Smooth muscle cell (in vitro differentiated cells): ENCODE results near the gene ZC3H12D. TPM values are rescaled to one million over a fixed set of nuclear protein-coding genes. Genes with fewer than 3 reads are reported as not detected.

Experiments
- DNase-seq: peaks from one replicate; lab custom pipeline; 2025; ENCODE audit not compliant: unreplicated experiment; lab: John Stamatoyannopoulos, UW
- H2AFZ ChIP-seq: fragments of 200-600 bp; sonication (generic); 2 replicates; pipeline ENCODE4 v1.6.0; 2016; ENCODE audit warnings: antibody characterized with exemption, low read depth, mild to moderate bottlenecking
- H3F3A ChIP-seq: fragments of 200-600 bp; sonication (generic); 2 replicates; pipeline ENCODE4 v1.6.0; 2017; ENCODE audit warnings: antibody characterized with exemption, low read depth
- H3K27ac ChIP-seq: fragments of 200-600 bp; sonication (generic); 2 replicates; pipeline ENCODE4 v1.5.1; 2016; ENCODE audit warnings: low read depth, mild to moderate bottlenecking
- H3K27me3 ChIP-seq: fragments of 200-600 bp; sonication (generic); 2 replicates; pipeline ENCODE4 v1.6.1; 2016; ENCODE audit warnings: low read depth, mild to moderate bottlenecking
- H3K36me3 ChIP-seq: fragments of 200-600 bp; sonication (generic); 2 replicates; pipeline ENCODE4 v1.5.1; 2016; ENCODE audit warnings: low read depth
- H3K4me1 ChIP-seq: fragments of 200-600 bp; sonication (generic); 2 replicates; pipeline ENCODE4 v1.5.1; 2016; ENCODE audit warnings: low read depth
- H3K4me2 ChIP-seq: fragments of 200-600 bp; sonication (generic); 2 replicates; pipeline ENCODE4 v1.6.0; 2016; ENCODE audit warnings: mild to moderate bottlenecking
- H3K4me3 ChIP-seq: fragments of 200-600 bp; sonication (generic); 2 replicates; pipeline ENCODE4 v1.5.1; 2016; ENCODE audit warnings: mild to moderate bottlenecking
- H3K79me2 ChIP-seq: fragments of 200-600 bp; sonication (generic); 2 replicates; pipeline ENCODE4 v1.6.0; 2016; ENCODE audit warnings: low read depth, mild to moderate bottlenecking
- H3K9ac ChIP-seq: fragments of 200-600 bp; sonication (generic); 2 replicates; pipeline ENCODE4 v1.6.0; 2016; ENCODE audit warnings: low read depth
- H3K9me3 ChIP-seq: fragments of 200-600 bp; sonication (generic); replicated peaks from 2 replicates; pipeline ENCODE4 v1.5.1; 2016; ENCODE audit warnings: low read depth
- H4K20me1 ChIP-seq: fragments of 200-600 bp; sonication (generic); 2 replicates; pipeline ENCODE4 v1.6.0; 2016; ENCODE audit warnings: low read depth
- WGBS: methylation state at CpG from one replicate; pipeline ENCODE4 v1.1.7; 2016; ENCODE audit warnings: low lambda C conversion rate; 5-methylcytosine and 5-hydroxymethylcytosine counted together
- polyA plus RNA-seq: library from polyadenylated mRNA; unstranded; fragments of >200 nt; fragmentation: Nextera tagmentation; extraction: Ambion mirVana; gene quantifications from 2 replicates; pipeline ENCODE4 v1.2.1, GENCODE V29; 2016
- total RNA-seq: library from RNA; depleted of rRNA; stranded (reverse); fragments of >200 nt; gene quantifications from 2 replicates; pipeline ENCODE4 v1.2.3, GENCODE V29; 2014
- TF ChIP-seq, protein P1 (sequence below): fragments of 200-600 bp; sonication (generic); IDR thresholded peaks from 2 replicates; pipeline ENCODE4 v1.5.1; 2017; ENCODE audit warnings: borderline replicate concordance, mild to moderate bottlenecking, antibody characterized with exemption; ENCODE audit not compliant: insufficient read depth, poor library complexity, severe bottlenecking

Gene ZC3H12D
- total and polyA plus RNA-seq, 2 experiments from 2014 or later: not detected

- Histone ChIP-seq H4K20me1 (no peaks in the 10 kb centered on the region), H2AFZ (no peak overlapping the region), H3K4me3 (no peak overlapping the region), H3K27me3 (no peaks in the 10 kb centered on the region), H3K27ac (no peak overlapping the region), H3K9me3 (no peaks in the 10 kb centered on the region), H3K79me2 (no peaks in the 10 kb centered on the region), H3K36me3 (no peaks in the 10 kb centered on the region), H3F3A (no peaks in the 10 kb centered on the region), H3K9ac (no peak overlapping the region), H3K4me2 (no peak overlapping the region), H3K4me1 (no peaks in the 10 kb centered on the region)
- DNase-seq: no peak
- WGBS: 77% methylated on average over 1 of the region's 1 CpG
- TF ChIP-seq, protein P1, sequence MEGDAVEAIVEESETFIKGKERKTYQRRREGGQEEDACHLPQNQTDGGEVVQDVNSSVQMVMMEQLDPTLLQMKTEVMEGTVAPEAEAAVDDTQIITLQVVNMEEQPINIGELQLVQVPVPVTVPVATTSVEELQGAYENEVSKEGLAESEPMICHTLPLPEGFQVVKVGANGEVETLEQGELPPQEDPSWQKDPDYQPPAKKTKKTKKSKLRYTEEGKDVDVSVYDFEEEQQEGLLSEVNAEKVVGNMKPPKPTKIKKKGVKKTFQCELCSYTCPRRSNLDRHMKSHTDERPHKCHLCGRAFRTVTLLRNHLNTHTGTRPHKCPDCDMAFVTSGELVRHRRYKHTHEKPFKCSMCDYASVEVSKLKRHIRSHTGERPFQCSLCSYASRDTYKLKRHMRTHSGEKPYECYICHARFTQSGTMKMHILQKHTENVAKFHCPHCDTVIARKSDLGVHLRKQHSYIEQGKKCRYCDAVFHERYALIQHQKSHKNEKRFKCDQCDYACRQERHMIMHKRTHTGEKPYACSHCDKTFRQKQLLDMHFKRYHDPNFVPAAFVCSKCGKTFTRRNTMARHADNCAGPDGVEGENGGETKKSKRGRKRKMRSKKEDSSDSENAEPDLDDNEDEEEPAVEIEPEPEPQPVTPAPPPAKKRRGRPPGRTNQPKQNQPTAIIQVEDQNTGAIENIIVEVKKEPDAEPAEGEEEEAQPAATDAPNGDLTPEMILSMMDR: no peak
Measured at GRCh38 chr6:149439626-149440025, 45.2 kb downstream of the ZC3H12D start.

GRCh38 chr6:149438855-149439254 lies 46.0 kb downstream of the ZC3H12D start:
- Histone ChIP-seq H2AFZ (no peak overlapping the region), H3F3A (no peaks in the 10 kb centered on the region), H3K79me2 (no peaks in the 10 kb centered on the region), H3K27ac (no peak overlapping the region), H3K4me3 (no peak overlapping the region), H3K27me3 (no peaks in the 10 kb centered on the region), H3K36me3 (no peaks in the 10 kb centered on the region), H4K20me1 (no peaks in the 10 kb centered on the region), H3K4me1 (no peaks in the 10 kb centered on the region), H3K4me2 (no peak overlapping the region), H3K9ac (no peak overlapping the region), H3K9me3 (no peaks in the 10 kb centered on the region)
- TF ChIP-seq, protein P1: no peak
- WGBS: 94% methylated on average over 3 of the region's 3 CpGs
- no peak for DNase-seq

DNA sequence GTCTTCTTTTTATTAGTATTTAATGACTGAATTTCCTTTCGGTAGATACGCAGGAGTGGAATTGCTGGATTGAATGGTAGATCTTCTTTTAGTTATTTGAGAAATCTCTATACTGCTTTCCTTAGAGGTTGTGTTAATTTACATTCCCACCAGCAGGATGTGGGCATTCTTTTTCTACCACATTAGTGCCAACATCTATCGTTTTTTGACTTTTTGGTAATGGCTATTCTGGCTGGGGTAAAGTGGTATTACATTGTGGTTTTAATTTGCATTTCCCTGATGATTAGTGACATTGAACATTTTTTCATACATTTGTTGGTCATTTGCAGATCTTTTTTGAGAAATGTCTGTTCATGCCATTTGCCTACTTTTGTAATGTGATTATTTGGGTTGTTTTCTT lies 47.6 kb downstream of the ZC3H12D start:
- no peak overlapping the region for H3K9ac ChIP-seq
- H3K27ac ChIP-seq: no peak overlapping the region
- no peaks in the 10 kb centered on the region for H3K9me3 ChIP-seq
- no peaks in the 10 kb centered on the region for H3K36me3 ChIP-seq
- no peak overlapping the region for H3K4me3 ChIP-seq
- 96% methylated on average over 3 of the region's 3 CpGs for WGBS
- H3K4me2 ChIP-seq: no peak overlapping the region
- TF ChIP-seq, protein P1: no peak
- no peaks in the 10 kb centered on the region for H3K79me2 ChIP-seq
- no peaks in the 10 kb centered on the region for H3F3A ChIP-seq
- H3K27me3 ChIP-seq: no peaks in the 10 kb centered on the region
- H4K20me1 ChIP-seq: no peaks in the 10 kb centered on the region
- DNase-seq: no peak
- H2AFZ ChIP-seq: no peak overlapping the region
- no peaks in the 10 kb centered on the region for H3K4me1 ChIP-seq

- H3K79me2 ChIP-seq: no peaks in the 10 kb centered on the region
- TF ChIP-seq, protein P1: no peak
- no peak for DNase-seq
- no peaks in the 10 kb centered on the region for H3K36me3 ChIP-seq
- no peaks in the 10 kb centered on the region for H3K9me3 ChIP-seq
- no peak overlapping the region for H2AFZ ChIP-seq
- H3K9ac ChIP-seq: no peak overlapping the region
- no peak overlapping the region for H3K4me3 ChIP-seq
- 98% methylated on average over 12 of the region's 12 CpGs for WGBS
- H3F3A ChIP-seq: no peaks in the 10 kb centered on the region
- H4K20me1 ChIP-seq: no peaks in the 10 kb centered on the region
- H3K27me3 ChIP-seq: no peaks in the 10 kb centered on the region
- H3K4me1 ChIP-seq: no peaks in the 10 kb centered on the region
- H3K4me2 ChIP-seq: no peak overlapping the region
- no peak overlapping the region for H3K27ac ChIP-seq
Measured at GRCh38 chr6:149436647-149437046, 48.2 kb downstream of the ZC3H12D start.
